Measurements from ENCODE around the gene RNF19B. TPM values are rescaled to one million over a fixed set of nuclear protein-coding genes. Genes with fewer than 3 reads are reported as not detected.
"Not testable (repeated sequence)": the region's sequence is repeated elsewhere in the genome, so short reads cannot be mapped to it uniquely, and the experiment has no call there.

The RNF19B gene
- total RNA-seq, 1 experiment from 2014 or later: 12.9 TPM

- peak; percentile 98 for DNase-seq (ENCODE audit: low read depth)
Measured at GRCh38 chr1:32992489-32993323, 28.1 kb upstream of the RNF19B start.

GRCh38 chr1:32991819-32992488 is 27.3 kb upstream of the RNF19B start:
- no peak for DNase-seq (ENCODE audit: low read depth)

- DNase-seq (ENCODE audit: low read depth): peak; percentile 55
Measured at GRCh38 chr1:32991386-32991785, 26.8 kb upstream of the RNF19B start.

- no peak for DNase-seq (ENCODE audit: low read depth)
Measured at GRCh38 chr1:32990887-32991286, 26.3 kb upstream of the RNF19B start.

- DNase-seq (ENCODE audit: low read depth): peak; percentile 93
Measured at GRCh38 chr1:32989160-32990050, 24.8 kb upstream of the RNF19B start.

GRCh38 chr1:32988665-32989064 is 24.1 kb upstream of the RNF19B start:
- peak; percentile 65 for DNase-seq (ENCODE audit: low read depth)

GRCh38 chr1:32985226-32985625 is 20.6 kb upstream of the RNF19B start:
- no peak for DNase-seq (ENCODE audit: low read depth)

- DNase-seq (ENCODE audit: low read depth): no peak
Measured at GRCh38 chr1:32984455-32985171, 20.0 kb upstream of the RNF19B start.

GRCh38 chr1:32984090-32984454 is 19.5 kb upstream of the RNF19B start:
- DNase-seq (ENCODE audit: low read depth): no peak

- DNase-seq (ENCODE audit: low read depth): no peak
Measured at GRCh38 chr1:32983020-32983419, 18.4 kb upstream of the RNF19B start.

GRCh38 chr1:32981003-32981901 is 16.6 kb upstream of the RNF19B start:
- DNase-seq (ENCODE audit: low read depth): peak; percentile 80

- DNase-seq (ENCODE audit: low read depth): no peak
Measured at GRCh38 chr1:32980080-32980479, 15.5 kb upstream of the RNF19B start.

GRCh38 chr1:32978854-32979253 is 14.2 kb upstream of the RNF19B start:
- DNase-seq (ENCODE audit: low read depth): no peak

- DNase-seq (ENCODE audit: low read depth): no peak
Measured at GRCh38 chr1:32977546-32978087, 13.0 kb upstream of the RNF19B start.

- not testable (repeated sequence) for DNase-seq (ENCODE audit: low read depth)
Measured at GRCh38 chr1:32975055-32975454, 10.4 kb upstream of the RNF19B start.

- DNase-seq (ENCODE audit: low read depth): not testable (repeated sequence)
Measured at GRCh38 chr1:32973458-32973857, 8.8 kb upstream of the RNF19B start.

- DNase-seq (ENCODE audit: low read depth): no peak
Measured at GRCh38 chr1:32972814-32973428, 8.3 kb upstream of the RNF19B start.

GRCh38 chr1:32971576-32971975 is 7.0 kb upstream of the RNF19B start:
- no peak for DNase-seq (ENCODE audit: low read depth)

- no peak for DNase-seq (ENCODE audit: low read depth)
Measured at GRCh38 chr1:32971156-32971555, 6.5 kb upstream of the RNF19B start.

- peak; percentile 34 for DNase-seq (ENCODE audit: low read depth)
Measured at GRCh38 chr1:32969566-32969965, 5.0 kb upstream of the RNF19B start.
